ENCODE measurements around the gene FBF1. TPM values are rescaled to one million over a fixed set of nuclear protein-coding genes. Genes with fewer than 3 reads are reported as not detected.

The FBF1 gene
- total RNA-seq, 1 experiment from 2014 or later: 8.3 TPM

GRCh38 chr17:75898065-75898464, 42.8 kb downstream of the FBF1 start:
- Histone ChIP-seq H3K23me2 (ENCODE audit: insufficient read length, low read depth, low read length, poor library complexity, severe bottlenecking) (peaks cover 8% of the 10 kb centered on the region), H2BK15ac (ENCODE audit: low read depth, low read length) (no peak overlapping the region), H3K56ac (ENCODE audit: insufficient read length, low read depth, low read length) (no peak overlapping the region), H4K20me1 (ENCODE audit: control insufficient read depth, insufficient read depth, insufficient read length) (no peaks in the 10 kb centered on the region), H3K14ac (ENCODE audit: insufficient read depth, low read length) (no peak overlapping the region), H2AFZ (ENCODE audit: low read length) (no peak overlapping the region), H4K8ac (replicated peaks; ENCODE audit: insufficient read length, low read depth, low read length) (no peak overlapping the region), H2BK20ac (ENCODE audit: low read depth, low read length, poor library complexity, severe bottlenecking) (no peak overlapping the region), H3K27me3 (ENCODE audit: insufficient read depth, low read length) (no peaks in the 10 kb centered on the region), H3K18ac (ENCODE audit: insufficient read length, low read depth, low read length) (no peak overlapping the region), H3K9me3 (ENCODE audit: control insufficient read depth, low read depth, low read length) (no peaks in the 10 kb centered on the region), H3T11ph (ENCODE audit: low read length) (no peak overlapping the region), H4K5ac (ENCODE audit: insufficient read length, low read depth, low read length) (no peak overlapping the region), H3K79me1 (ENCODE audit: insufficient read depth, low read depth, low read length, poor library complexity, severe bottlenecking) (no peaks in the 10 kb centered on the region), H3K4me1 (ENCODE audit: insufficient read depth, low read length) (no peaks in the 10 kb centered on the region; the same call in 1 of the 2 replicates), H4K91ac (ENCODE audit: insufficient read length, low read depth, low read length) (no peak overlapping the region), H2BK120ac (ENCODE audit: low read depth, low read length, poor library complexity, severe bottlenecking) (no peak overlapping the region), H3K23ac (ENCODE audit: insufficient read length, low read depth, low read length) (no peak overlapping the region), H2BK12ac (ENCODE audit: insufficient read length, low read depth, low read length) (no peak overlapping the region), H3K27ac (ENCODE audit: insufficient read length, low read depth, low read length) (no peak overlapping the region), H2AK5ac (ENCODE audit: insufficient read length, low read length) (no peak overlapping the region), H3K4ac (ENCODE audit: low read depth, low read length) (no peak overlapping the region), H3K4me2 (ENCODE audit: insufficient read depth, insufficient read length, low read length) (no peak overlapping the region), H2BK5ac (ENCODE audit: insufficient read length, low read length) (no peak overlapping the region), H3K9ac (ENCODE audit: extremely low read depth, insufficient read length, low read length) (no peak overlapping the region), H3K79me2 (ENCODE audit: insufficient read depth, low read length) (no peaks in the 10 kb centered on the region)
- no peaks in the 10 kb centered on the region for H3K9me3 Mint-ChIP-seq
- no peaks in the 10 kb centered on the region; the same call in 1 of the 2 replicates for H3K27me3 Mint-ChIP-seq (ENCODE audit: low read depth)
- peak overlapping the region in 1 of 2 experiments; percentile 26; a peak in 1 of 5 replicates for H3K4me3 Mint-ChIP-seq
- H3K27ac Mint-ChIP-seq: peak overlapping the region in 1 of 3 experiments; percentile 70; a peak in 2 of 7 replicates
- DNase-seq: no peak
- TF ChIP-seq, protein P1, sequence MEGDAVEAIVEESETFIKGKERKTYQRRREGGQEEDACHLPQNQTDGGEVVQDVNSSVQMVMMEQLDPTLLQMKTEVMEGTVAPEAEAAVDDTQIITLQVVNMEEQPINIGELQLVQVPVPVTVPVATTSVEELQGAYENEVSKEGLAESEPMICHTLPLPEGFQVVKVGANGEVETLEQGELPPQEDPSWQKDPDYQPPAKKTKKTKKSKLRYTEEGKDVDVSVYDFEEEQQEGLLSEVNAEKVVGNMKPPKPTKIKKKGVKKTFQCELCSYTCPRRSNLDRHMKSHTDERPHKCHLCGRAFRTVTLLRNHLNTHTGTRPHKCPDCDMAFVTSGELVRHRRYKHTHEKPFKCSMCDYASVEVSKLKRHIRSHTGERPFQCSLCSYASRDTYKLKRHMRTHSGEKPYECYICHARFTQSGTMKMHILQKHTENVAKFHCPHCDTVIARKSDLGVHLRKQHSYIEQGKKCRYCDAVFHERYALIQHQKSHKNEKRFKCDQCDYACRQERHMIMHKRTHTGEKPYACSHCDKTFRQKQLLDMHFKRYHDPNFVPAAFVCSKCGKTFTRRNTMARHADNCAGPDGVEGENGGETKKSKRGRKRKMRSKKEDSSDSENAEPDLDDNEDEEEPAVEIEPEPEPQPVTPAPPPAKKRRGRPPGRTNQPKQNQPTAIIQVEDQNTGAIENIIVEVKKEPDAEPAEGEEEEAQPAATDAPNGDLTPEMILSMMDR (conservative IDR thresholded peaks at IDR 0.05): no peak
- WGBS (ENCODE audit: extremely low coverage, insufficient read length, low lambda C conversion rate): no CpG with 5 or more reads among the region's 8 CpGs
- H3K4me1 Mint-ChIP-seq: peaks cover 25 to 28% of the 10 kb centered on the region in 2 experiments
- peaks cover 14 to 50% (median 40%) of the 10 kb centered on the region in 3 experiments for H3K36me3 Mint-ChIP-seq (ENCODE audit: insufficient read depth in 1 of 3, low read depth in 3 of 3)

Measured in H9 (cell line).